HepG2 (cell line): Measurements from ENCODE around the gene ITGA7. TPM values are rescaled to one million over a fixed set of nuclear protein-coding genes. Genes with fewer than 3 reads are reported as not detected.

Experiments used
- ATAC-seq: fragments of 200-7000 bp; cut with Tn5 transposase; 3 replicates; pipeline ENCODE4 v1.9.1; 2020; ENCODE audit warnings: mild to moderate bottlenecking, moderate library complexity
- BruUV-seq: library from RNA; stranded (reverse); fragments of 400-500 nt; replicated peaks from 2 replicates; lab custom pipeline; 2021; lab: Mats Ljungman, UMichigan
- CTCF ChIA-PET: fragments of 300-600 bp; formaldehyde crosslinking; extraction: SDS; loops from one replicate; lab custom pipeline; 2021; ENCODE audit warnings: low total read pairs, inconsistent platforms, low intra/inter-chr PET ratio; lab: Yijun Ruan, JAX
- POLR2A ChIA-PET: fragments of 350-600 bp; sonication (Branson Sonifier 250); formaldehyde crosslinking; loops from one replicate; lab custom pipeline; 2020; ENCODE audit warnings: antibody characterized with exemption, inconsistent platforms; lab: Yijun Ruan, JAX
- DNase-seq: peaks from one replicate; pipeline ENCODE4 v3.0.0-alpha.2; 2015; ENCODE audit warnings: low spot score
- FAIRE-seq: peaks from 3 replicates; lab custom pipeline; 2011; peaks lifted over from hg19 to GRCh38; lab: Jason Lieb, UNC
- H2AFZ ChIP-seq: one replicate; pipeline ENCODE4 v1.6.1; 2011; ENCODE audit warnings: low read length, inconsistent platforms
- H3K27ac ChIP-seq: fragments of 300-600 bp; 3 replicates; pipeline ENCODE4 v1.8.0; 2011; ENCODE audit warnings: mixed run types, mild to moderate bottlenecking, mixed read lengths, low read length, inconsistent platforms; ENCODE audit not compliant: insufficient read depth; ENCODE audit errors: extremely low read length
- H3K27me3 ChIP-seq, 2 experiments: fragments of 200-600 bp in 1 of 2; 2 replicates in 1 of 2; 3 replicates in 1 of 2; pipeline versions ENCODE4 v1.6.0 to v1.8.0; 2011; ENCODE audit warnings: low read length in 2 of 2, mild to moderate bottlenecking in 2 of 2, moderate library complexity in 2 of 2, inconsistent platforms in 1 of 2; ENCODE audit not compliant: insufficient read depth in 2 of 2, control insufficient read depth in 1 of 2
- H3K36me3 ChIP-seq, 2 experiments: fragments of 200-600 bp in 1 of 2; replicated peaks in 1 of 2; 2 replicates in 1 of 2; 3 replicates in 1 of 2; pipeline versions ENCODE4 v1.5.1 to v1.8.0; 2011; ENCODE audit warnings: low read length in 2 of 2, inconsistent platforms in 1 of 2; ENCODE audit not compliant: insufficient read depth in 2 of 2, control insufficient read depth in 1 of 2
- H3K4me1 ChIP-seq: 2 replicates; pipeline ENCODE4 v1.5.1; 2012; ENCODE audit warnings: low read length, inconsistent platforms; ENCODE audit not compliant: insufficient read depth
- H3K4me2 ChIP-seq: 2 replicates; pipeline ENCODE4 v1.6.0; 2011; ENCODE audit warnings: low read depth, low read length, inconsistent platforms
- H3K4me3 ChIP-seq, 3 experiments: fragments of 200-600 bp in 1 of 3; sonication (generic), shearing (Covaris generic) in 1 of 3; replicated peaks in 1 of 3; 2 replicates each; pipeline ENCODE4 v1.5.1; 2011 to 2016; ENCODE audit warnings: low read length in 3 of 3, inconsistent platforms in 2 of 3, low read depth in 2 of 3, mild to moderate bottlenecking in 2 of 3, control low read depth in 1 of 3, mixed read lengths in 1 of 3; ENCODE audit not compliant: insufficient read depth in 1 of 3
- H3K79me2 ChIP-seq: one replicate; pipeline ENCODE4 v1.6.1; 2011; ENCODE audit warnings: low read length, inconsistent platforms; ENCODE audit not compliant: insufficient read depth
- H3K9ac ChIP-seq: 2 replicates; pipeline ENCODE4 v1.6.0; 2011; ENCODE audit warnings: mild to moderate bottlenecking, low read depth, low read length, inconsistent platforms; ENCODE audit not compliant: insufficient read depth
- H3K9me3 ChIP-seq: 2 replicates; pipeline ENCODE4 v1.5.1; 2012; ENCODE audit warnings: mild to moderate bottlenecking, low read length
- H4K20me1 ChIP-seq: 2 replicates; pipeline ENCODE4 v1.6.0; 2011; ENCODE audit warnings: inconsistent platforms, mild to moderate bottlenecking, low read length, moderate library complexity; ENCODE audit not compliant: insufficient read depth
- CC2D1A ChIP-seq: sonication (generic); formaldehyde crosslinking; IDR thresholded peaks from 2 replicates; pipeline ENCODE4 v1.8.1; 2023; ENCODE audit warnings: mild to moderate bottlenecking, missing genetic modification reagents
- FOSL1 ChIP-seq: sonication (generic); formaldehyde crosslinking; IDR thresholded peaks from 2 replicates; pipeline ENCODE4 v1.9.0; 2021; ENCODE audit warnings: missing genetic modification reagents, borderline replicate concordance
- HMGXB4 ChIP-seq, 2 experiments: sonication (generic) in 1 of 2; formaldehyde crosslinking in 1 of 2; IDR thresholded peaks; 2 replicates each; pipeline versions ENCODE4 v1.4.0 to v1.6.1; 2018 to 2020; ENCODE audit warnings: missing genetic modification reagents in 2 of 2, borderline replicate concordance in 1 of 2, low read depth in 1 of 2, mild to moderate bottlenecking in 1 of 2, missing biosample characterization in 1 of 2
- KDM1A ChIP-seq: IDR thresholded peaks from 2 replicates; pipeline ENCODE4 v1.6.1; 2016; ENCODE audit warnings: missing compliant biosample characterization
- MAFF ChIP-seq: IDR thresholded peaks from 2 replicates; pipeline ENCODE4 v1.6.1; 2011; ENCODE audit warnings: low read depth, low read length, improper control_type of control experiment
- MEIS2 ChIP-seq: sonication (generic); formaldehyde crosslinking; IDR thresholded peaks from 2 replicates; pipeline ENCODE4 v1.9.0; 2021; ENCODE audit warnings: mild to moderate bottlenecking, missing genetic modification reagents
- MXD3 ChIP-seq: IDR thresholded peaks from 2 replicates; pipeline ENCODE4 v1.6.1; 2016; ENCODE audit warnings: mild to moderate bottlenecking, missing biosample characterization, missing genetic modification reagents
- NFAT5 ChIP-seq: sonication (generic); formaldehyde crosslinking; IDR thresholded peaks from 2 replicates; pipeline ENCODE4 v1.4.0; 2020; ENCODE audit warnings: missing genetic modification reagents
- ONECUT2 ChIP-seq: sonication (generic); formaldehyde crosslinking; IDR thresholded peaks from 2 replicates; pipeline ENCODE4 v1.4.0; 2020; ENCODE audit warnings: missing genetic modification reagents
- TBX2 ChIP-seq: sonication (generic); formaldehyde crosslinking; IDR thresholded peaks from 2 replicates; pipeline ENCODE4 v1.5.0; 2020; ENCODE audit warnings: missing genetic modification reagents, mild to moderate bottlenecking, borderline replicate concordance
- ZFY ChIP-seq: sonication (generic); formaldehyde crosslinking; IDR thresholded peaks from 2 replicates; pipeline ENCODE4 v1.4.0; 2020; ENCODE audit warnings: missing genetic modification reagents
- ZNF775 ChIP-seq: sonication (generic); formaldehyde crosslinking; IDR thresholded peaks from 2 replicates; pipeline ENCODE4 v1.4.0; 2020; ENCODE audit warnings: missing genetic modification reagents, mild to moderate bottlenecking, moderate library complexity, borderline replicate concordance
- WGBS: methylation state at CpG from one replicate; pipeline ENCODE4 v1.1.6; 2017; ENCODE audit warnings: low lambda C conversion rate; 5-methylcytosine and 5-hydroxymethylcytosine counted together
- in situ Hi-C: cut with HindIII; loops from 2 replicates; pipeline ENCODE4 v1.10.0; 2017; ENCODE audit warnings: low pct_unique_long_range_greater_than_20kb; ENCODE audit not compliant: extremely low pct_ligation_motif_present
- intact Hi-C: fragments of 100-400 bp; cut with micrococcal nuclease; formaldehyde crosslinking; loops from one replicate; pipeline ENCODE4 v1.10.0; 2022; ENCODE audit not compliant: unreplicated experiment
- polyA plus RNA-seq, 8 experiments: library from polyadenylated mRNA; depleted of rRNA in 3 of 8; stranded (reverse) in 7 of 8; unstranded in 1 of 8; fragments of >200 nt; fragmentation: Illumina TruSeq in 4 of 8; extraction: Trizol in 4 of 8; gene quantifications; 2 replicates each; pipeline versions ENCODE4 v1.2.1 to v1.2.3, GENCODE V29; 2011 to 2016; ENCODE audit warnings: low read depth in 4 of 8, missing spikeins in 1 of 8, mixed read lengths in 1 of 8; ENCODE audit not compliant: insufficient read depth in 1 of 8
- total RNA-seq, 5 experiments: library from RNA; depleted of rRNA; stranded (reverse); fragments of >200 nt; fragmentation: Illumina TruSeq; extraction: Trizol; gene quantifications; 2 replicates each; pipeline ENCODE4 v1.2.3, GENCODE V29; 2016; ENCODE audit warnings: low read depth in 1 of 5

The ITGA7 gene
- total and polyA plus RNA-seq, 2 of the 13 experiments (the other 11 are each of a cell fraction or from before 2014, with no cell fraction given): 0.65 to 0.75 TPM

- TF ChIP-seq HMGXB4 (CRISPR knock-in tag; IDR thresholded peaks at IDR 0.05; ENCODE audit: borderline replicate concordance in 1 of 2, low read depth in 1 of 2): no peak
- TF ChIP-seq ZNF775 (CRISPR knock-in tag): no peak
- TF ChIP-seq KDM1A (CRISPR knock-in tag): no peak
- TF ChIP-seq ZFY (CRISPR knock-in tag): no peak
- no peak for TF ChIP-seq MAFF
Measured at GRCh38 chr12:55682087-55682796, 25.5 kb downstream of the ITGA7 start (continued).

GRCh38 chr12:55681142-55682077, 26.3 kb downstream of the ITGA7 start:
- H3K9me3 ChIP-seq: no peaks in the 10 kb centered on the region
- H2AFZ ChIP-seq: peak overlapping the region; percentile 92
- TSS peak; percentile 42 for BruUV-seq
- ATAC-seq: peak; percentile 96
- CTCF ChIA-PET: interaction anchor here (0.7 to 2.2 kb wide), 6 partner anchors 21 to 57 kb away, joined by 3 to 13 read pairs (median 3); partner anchors contain the start of gene RDH5
- WGBS: 0% methylated on average over 8 of the region's 17 CpGs
- H3K27me3 ChIP-seq: no peaks in the 10 kb centered on the region; a peak in 1 of 5 replicates
- H4K20me1 ChIP-seq: no peaks in the 10 kb centered on the region
- H3K36me3 ChIP-seq: peaks cover 0 to 3% of the 10 kb centered on the region in 2 experiments; a peak in 1 of 5 replicates
- intact Hi-C loops: loop anchor here (1.0 to 2.0 kb wide), 4 partner anchors 20 to 47 kb away; partner anchors contain the start of genes CD63 and RDH5
- peak overlapping the region; percentile 95 for H3K4me2 ChIP-seq
- peak overlapping the region; percentile 70 to 90 (median 88) for H3K4me3 ChIP-seq
- H3K79me2 ChIP-seq: peaks cover 7% of the 10 kb centered on the region
- H3K9ac ChIP-seq: peak overlapping the region; percentile 64
- peaks cover 22% of the 10 kb centered on the region for H3K4me1 ChIP-seq
- peak; percentile 94 for FAIRE-seq
- POLR2A ChIA-PET: interaction anchor here (0.6 to 2.5 kb wide), 15 partner anchors 15 to 182 kb away, joined by 3 to 23 read pairs (median 5); partner anchors contain the start of genes BLOC1S1, CD63, DNAJC14 and ITGA7
- in situ Hi-C loops: no loop called here
- DNase-seq: peak; percentile 92
- H3K27ac ChIP-seq: peak overlapping the region; percentile 72
- TF ChIP-seq NFAT5 (CRISPR knock-in tag) (no peak), ONECUT2 (CRISPR knock-in tag) (no peak), CC2D1A (CRISPR knock-in tag) (no peak), FOSL1 (no peak), MXD3 (no peak), TBX2 (peak; percentile 51; the same call in 1 of the 2 replicates), MEIS2 (CRISPR knock-in tag) (peak; percentile 62; the same call in 1 of the 2 replicates)
